HTERT RPE-1 (cell line): Measurements from ENCODE around the gene TLL2.

ENCODE experiments used
- in situ Hi-C: fragments of 300-500 bp; cut with MboI; formaldehyde crosslinking; loops from 4 replicates; pipeline ENCODE4 v1.14.3; 2020; ENCODE audit warnings: low sequenced_read_pairs

The TLL2 gene

GRCh38 chr10:96401036-96401435 is 112.7 kb downstream of the TLL2 start:
- in situ Hi-C loops, result no loop called here

- in situ Hi-C loops, result no loop called here
Measured at GRCh38 chr10:96400465-96400864, 113.3 kb downstream of the TLL2 start.

- in situ Hi-C loops, result no loop called here
Measured at GRCh38 chr10:96397902-96398301, 115.8 kb downstream of the TLL2 start.

GRCh38 chr10:96395931-96396877 is 117.5 kb downstream of the TLL2 start:
- in situ Hi-C loops, result no loop called here

GRCh38 chr10:96390460-96390864 is 123.3 kb downstream of the TLL2 start:
- in situ Hi-C loops, result no loop called here

GRCh38 chr10:96389785-96390184 is 123.9 kb downstream of the TLL2 start:
- in situ Hi-C loops, result no loop called here

GRCh38 chr10:96387601-96388000 is 126.1 kb downstream of the TLL2 start:
- in situ Hi-C loops, result no loop called here

- in situ Hi-C loops, result no loop called here
Measured at GRCh38 chr10:96387161-96387560, 126.6 kb downstream of the TLL2 start.

- in situ Hi-C loops, result no loop called here
Measured at GRCh38 chr10:96384506-96384905, 129.2 kb downstream of the TLL2 start.

GRCh38 chr10:96380821-96381220 is 132.9 kb downstream of the TLL2 start:
- in situ Hi-C loops, result no loop called here

- in situ Hi-C loops, result no loop called here
Measured at GRCh38 chr10:96379758-96380157, 134.0 kb downstream of the TLL2 start.

GRCh38 chr10:96378741-96379140 is 135.0 kb downstream of the TLL2 start:
- in situ Hi-C loops, result no loop called here

GRCh38 chr10:96377816-96378294 is 135.9 kb downstream of the TLL2 start:
- in situ Hi-C loops, result no loop called here

GRCh38 chr10:96376483-96376882 is 137.2 kb downstream of the TLL2 start:
- in situ Hi-C loops, result no loop called here

GRCh38 chr10:96374985-96375830 is 138.5 kb downstream of the TLL2 start:
- in situ Hi-C loops, result no loop called here

- in situ Hi-C loops, result no loop called here
Measured at GRCh38 chr10:96374639-96374984, 139.1 kb downstream of the TLL2 start.

- in situ Hi-C loops, result no loop called here
Measured at GRCh38 chr10:96374004-96374403, 139.7 kb downstream of the TLL2 start.

- in situ Hi-C loops, result no loop called here
Measured at GRCh38 chr10:96371356-96371755, 142.4 kb downstream of the TLL2 start.

- in situ Hi-C loops, result no loop called here
Measured at GRCh38 chr10:96370584-96371157, 143.1 kb downstream of the TLL2 start.

- in situ Hi-C loops, result no loop called here
Measured at GRCh38 chr10:96369890-96370583, 143.7 kb downstream of the TLL2 start.

GRCh38 chr10:96368971-96369370 is 144.8 kb downstream of the TLL2 start:
- in situ Hi-C loops, result no loop called here
